Erythroblast (primary cell): Measurements from ENCODE around the gene PRDM11.

ENCODE experiments used
- GATA1 ChIP-seq: IDR thresholded peaks from 2 replicates; pipeline ENCODE4 v1.6.1; 2011; ENCODE audit warnings: low read depth, mild to moderate bottlenecking, control low read depth, low read length, moderate library complexity
- POLR2A ChIP-seq: IDR thresholded peaks from 2 replicates; pipeline ENCODE4 v1.6.1; 2011; ENCODE audit warnings: mild to moderate bottlenecking, low read length

- TF ChIP-seq POLR2A: no peak
- no peak for TF ChIP-seq GATA1
Measured at GRCh38 chr11:45166604-45166897, 20.1 kb downstream of the PRDM11 start.
